ENCODE data around the gene TBC1D22A. TPM values are rescaled to one million over a fixed set of nuclear protein-coding genes. Genes with fewer than 3 reads are reported as not detected.

TBC1D22A gene
- total RNA-seq, 4 donors from 2014 or later, result 18.8 to 25.2 (median 23.1) TPM

DNA sequence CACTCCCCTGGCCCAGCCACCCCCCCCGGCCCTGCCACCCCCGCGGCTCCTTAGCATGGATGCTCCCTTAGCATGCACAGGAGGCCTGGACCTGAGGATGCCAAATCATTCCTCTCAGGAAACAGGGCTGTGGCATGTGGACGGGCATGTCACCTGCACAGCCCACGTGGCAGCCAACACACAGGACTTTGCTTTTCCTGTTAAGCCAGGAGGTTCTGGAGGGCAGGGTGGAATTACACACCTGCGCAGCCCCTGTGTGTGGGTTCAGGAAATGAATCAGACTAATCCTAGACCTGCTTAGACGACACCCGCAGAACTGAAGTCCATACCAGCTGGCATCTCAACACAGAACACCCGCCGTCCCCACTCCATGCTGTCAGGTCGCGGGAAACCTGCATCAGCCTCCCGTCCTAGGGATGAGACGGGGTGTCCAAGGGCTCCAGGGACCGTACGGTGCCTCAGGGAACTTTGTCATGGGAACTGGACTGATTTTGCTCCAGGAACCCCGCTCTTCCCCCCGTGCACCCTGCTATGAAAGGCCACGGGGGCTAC is 34.6 kb upstream of the TBC1D22A start:
- Histone ChIP-seq H3K27ac (peak overlapping the region; percentile 62 to 79 (median 70)), H3K9me3 (no peaks in the 10 kb centered on the region), H3K27me3 (no peaks in the 10 kb centered on the region), H3K36me3 (no peaks in the 10 kb centered on the region), H3K4me3 (no peak overlapping the region), H3K4me1 (peaks cover 48 to 53% of the 10 kb centered on the region in 2 donors)
- in situ Hi-C loops (cut with MboI; ENCODE audit: low sequenced_read_pairs in 4 of 4) (no loop called here), intact Hi-C loops (cut with DNase I; ENCODE audit: low total_unique reads) (no loop called here)
- no peak for TF ChIP-seq POLR2A (IDR thresholded peaks at IDR 0.05)
- TF ChIP-seq, protein P1, sequence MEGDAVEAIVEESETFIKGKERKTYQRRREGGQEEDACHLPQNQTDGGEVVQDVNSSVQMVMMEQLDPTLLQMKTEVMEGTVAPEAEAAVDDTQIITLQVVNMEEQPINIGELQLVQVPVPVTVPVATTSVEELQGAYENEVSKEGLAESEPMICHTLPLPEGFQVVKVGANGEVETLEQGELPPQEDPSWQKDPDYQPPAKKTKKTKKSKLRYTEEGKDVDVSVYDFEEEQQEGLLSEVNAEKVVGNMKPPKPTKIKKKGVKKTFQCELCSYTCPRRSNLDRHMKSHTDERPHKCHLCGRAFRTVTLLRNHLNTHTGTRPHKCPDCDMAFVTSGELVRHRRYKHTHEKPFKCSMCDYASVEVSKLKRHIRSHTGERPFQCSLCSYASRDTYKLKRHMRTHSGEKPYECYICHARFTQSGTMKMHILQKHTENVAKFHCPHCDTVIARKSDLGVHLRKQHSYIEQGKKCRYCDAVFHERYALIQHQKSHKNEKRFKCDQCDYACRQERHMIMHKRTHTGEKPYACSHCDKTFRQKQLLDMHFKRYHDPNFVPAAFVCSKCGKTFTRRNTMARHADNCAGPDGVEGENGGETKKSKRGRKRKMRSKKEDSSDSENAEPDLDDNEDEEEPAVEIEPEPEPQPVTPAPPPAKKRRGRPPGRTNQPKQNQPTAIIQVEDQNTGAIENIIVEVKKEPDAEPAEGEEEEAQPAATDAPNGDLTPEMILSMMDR (IDR thresholded peaks at IDR 0.05 in 4 of 5, conservative IDR thresholded peaks at IDR 0.05 in 1 of 5), result no peak
- DNase-seq (no peak), ATAC-seq (no peak)

GRCh38 chr22:46728470-46728869 is 34.0 kb upstream of the TBC1D22A start:
- H3K4me1 ChIP-seq, result peaks cover 48 to 54% of the 10 kb centered on the region in 2 donors
- in situ Hi-C loops (cut with MboI; ENCODE audit: low sequenced_read_pairs in 4 of 4), result no loop called here
- H3K9me3 ChIP-seq, result no peaks in the 10 kb centered on the region
- intact Hi-C loops (cut with DNase I; ENCODE audit: low total_unique reads), result no loop called here
- DNase-seq (no peak), ATAC-seq (no peak)
- no peaks in the 10 kb centered on the region for H3K36me3 ChIP-seq
- no peak for TF ChIP-seq POLR2A (IDR thresholded peaks at IDR 0.05)
- TF ChIP-seq, protein P1 (IDR thresholded peaks at IDR 0.05 in 4 of 5, conservative IDR thresholded peaks at IDR 0.05 in 1 of 5), result no peak
- H3K27ac ChIP-seq, result peak overlapping the region; percentile 62 to 79 (median 70)
- no peak overlapping the region for H3K4me3 ChIP-seq
- H3K27me3 ChIP-seq, result no peaks in the 10 kb centered on the region

DNA sequence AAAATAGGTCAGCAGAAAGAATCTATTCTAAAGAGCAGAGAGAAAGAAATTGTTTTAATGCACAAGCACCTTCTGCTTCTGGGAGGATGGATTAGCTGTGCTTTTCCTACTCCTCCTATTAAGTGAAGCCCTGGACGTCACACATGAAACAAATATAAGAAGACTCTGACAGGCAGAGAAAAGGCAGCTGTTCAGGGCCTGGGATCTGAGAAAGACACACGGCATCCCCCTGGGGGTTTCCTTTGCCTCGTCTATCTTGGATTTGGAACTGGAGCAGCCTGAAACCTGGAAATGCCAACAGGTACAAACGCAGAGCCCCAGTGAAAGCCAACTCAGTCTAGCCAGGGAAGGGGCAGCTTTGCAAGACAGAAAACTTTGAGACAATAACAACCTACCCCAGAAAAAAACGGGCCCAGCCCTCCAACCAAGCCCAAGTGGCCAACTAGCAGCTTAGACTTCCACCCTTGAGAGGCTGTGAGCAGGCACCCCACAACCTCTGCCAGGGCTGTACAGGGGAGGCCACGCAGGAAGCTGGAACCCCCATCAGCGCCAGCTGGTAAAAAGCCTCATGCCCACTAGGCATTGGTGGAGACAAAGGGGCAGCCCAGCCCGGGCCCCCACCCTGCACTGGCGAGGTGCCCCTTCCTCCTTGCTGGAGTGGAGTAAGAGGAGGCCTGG is 31.7 kb upstream of the TBC1D22A start:
- Histone ChIP-seq H3K4me3 (no peak overlapping the region), H3K27ac (peak overlapping the region; percentile 52 to 79 (median 70)), H3K9me3 (no peaks in the 10 kb centered on the region), H3K4me1 (peaks cover 67 to 70% of the 10 kb centered on the region in 2 donors), H3K36me3 (no peaks in the 10 kb centered on the region), H3K27me3 (no peaks in the 10 kb centered on the region)
- in situ Hi-C loops (cut with MboI; ENCODE audit: low sequenced_read_pairs in 4 of 4) (no loop called here), intact Hi-C loops (cut with DNase I; ENCODE audit: low total_unique reads) (no loop called here)
- no peak for TF ChIP-seq POLR2A (IDR thresholded peaks at IDR 0.05)
- TF ChIP-seq, protein P1 (IDR thresholded peaks at IDR 0.05 in 4 of 5, conservative IDR thresholded peaks at IDR 0.05 in 1 of 5), result no peak
- DNase-seq (no peak), ATAC-seq (no peak)

- no peak overlapping the region for H3K4me3 ChIP-seq
These were observed 31.0 kb upstream of the TBC1D22A start for GRCh38 chr22:46731246-46732040.

More at GRCh38 chr22:46731246-46732040, 31.0 kb upstream of the TBC1D22A start:
- Histone ChIP-seq H3K4me1 (peaks cover 69 to 72% of the 10 kb centered on the region in 2 donors), H3K27me3 (no peaks in the 10 kb centered on the region), H3K9me3 (no peaks in the 10 kb centered on the region), H3K36me3 (no peaks in the 10 kb centered on the region), H3K27ac (peak overlapping the region; percentile 52 to 79 (median 70))
- peak; percentile 48 to 68 for DNase-seq
- TF ChIP-seq, protein P1 (IDR thresholded peaks at IDR 0.05 in 4 of 5, conservative IDR thresholded peaks at IDR 0.05 in 1 of 5), result no peak
- TF ChIP-seq POLR2A (IDR thresholded peaks at IDR 0.05), result no peak
- peak; percentile 36 to 75 for ATAC-seq
- intact Hi-C loops (cut with DNase I; ENCODE audit: low total_unique reads), result no loop called here
- in situ Hi-C loops (cut with MboI; ENCODE audit: low sequenced_read_pairs in 4 of 4), result no loop called here

All from gastrocnemius medialis (tissue), 4 donors.